Measurements from ENCODE around the gene SCML2. TPM values are rescaled to one million over a fixed set of nuclear protein-coding genes. Genes with fewer than 3 reads are reported as not detected.
"Not testable (repeated sequence)": the region's sequence is repeated elsewhere in the genome, so short reads cannot be mapped to it uniquely, and the experiment has no call there.

The SCML2 gene
- total RNA-seq, 1 donor: 1.7 TPM

DNA sequence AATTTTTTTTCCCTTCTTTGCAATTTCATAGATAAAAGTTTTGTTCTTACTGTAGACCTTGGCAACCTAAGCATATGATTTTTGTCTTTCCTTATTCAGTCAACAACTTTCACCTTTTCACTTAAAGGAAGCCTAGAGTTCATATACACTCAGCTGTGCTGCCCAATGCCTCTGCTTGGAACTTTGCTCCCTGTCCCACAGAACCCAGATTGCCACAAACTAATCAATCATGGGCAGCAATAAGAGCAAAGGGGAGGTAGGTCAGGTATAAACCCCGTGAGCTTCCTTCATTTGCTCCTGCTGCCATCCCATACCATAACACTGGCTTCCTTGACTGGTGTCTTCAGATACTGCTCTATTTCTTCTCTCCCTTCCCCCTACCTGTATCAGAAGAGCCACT lies 82.8 kb downstream of the SCML2 start:
- TF ChIP-seq, protein P1, sequence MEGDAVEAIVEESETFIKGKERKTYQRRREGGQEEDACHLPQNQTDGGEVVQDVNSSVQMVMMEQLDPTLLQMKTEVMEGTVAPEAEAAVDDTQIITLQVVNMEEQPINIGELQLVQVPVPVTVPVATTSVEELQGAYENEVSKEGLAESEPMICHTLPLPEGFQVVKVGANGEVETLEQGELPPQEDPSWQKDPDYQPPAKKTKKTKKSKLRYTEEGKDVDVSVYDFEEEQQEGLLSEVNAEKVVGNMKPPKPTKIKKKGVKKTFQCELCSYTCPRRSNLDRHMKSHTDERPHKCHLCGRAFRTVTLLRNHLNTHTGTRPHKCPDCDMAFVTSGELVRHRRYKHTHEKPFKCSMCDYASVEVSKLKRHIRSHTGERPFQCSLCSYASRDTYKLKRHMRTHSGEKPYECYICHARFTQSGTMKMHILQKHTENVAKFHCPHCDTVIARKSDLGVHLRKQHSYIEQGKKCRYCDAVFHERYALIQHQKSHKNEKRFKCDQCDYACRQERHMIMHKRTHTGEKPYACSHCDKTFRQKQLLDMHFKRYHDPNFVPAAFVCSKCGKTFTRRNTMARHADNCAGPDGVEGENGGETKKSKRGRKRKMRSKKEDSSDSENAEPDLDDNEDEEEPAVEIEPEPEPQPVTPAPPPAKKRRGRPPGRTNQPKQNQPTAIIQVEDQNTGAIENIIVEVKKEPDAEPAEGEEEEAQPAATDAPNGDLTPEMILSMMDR (IDR thresholded peaks at IDR 0.05; ENCODE audit: insufficient read depth, low read depth, low read length): no peak
- DNase-seq (ENCODE audit: low read depth): no peak
- no peak overlapping the region for H3K4me3 ChIP-seq (ENCODE audit: low read depth, low read length)

DNA sequence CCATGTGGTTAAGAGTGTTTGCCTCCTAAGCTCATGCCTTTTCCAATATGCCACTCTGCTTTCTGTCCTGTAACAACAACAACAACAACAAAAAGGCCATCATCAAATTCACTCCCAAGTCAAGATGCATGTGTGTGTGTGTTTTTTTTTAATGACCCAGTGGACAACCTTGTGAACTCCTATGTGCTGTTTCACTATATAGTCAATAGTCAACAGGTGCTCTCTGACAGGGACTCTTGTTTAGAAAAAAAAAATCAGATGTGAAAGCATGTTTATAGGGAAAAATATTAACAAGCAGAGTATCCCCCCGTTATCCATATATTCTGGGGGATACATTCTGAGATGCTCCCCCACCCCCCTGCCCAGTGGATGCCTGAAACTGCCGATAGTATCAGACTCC lies 83.2 kb downstream of the SCML2 start:
- no peak for DNase-seq (ENCODE audit: low read depth)
- no peak overlapping the region for H3K4me3 ChIP-seq (ENCODE audit: low read depth, low read length)
- TF ChIP-seq, protein P1 (IDR thresholded peaks at IDR 0.05; ENCODE audit: insufficient read depth, low read depth, low read length): no peak

DNA sequence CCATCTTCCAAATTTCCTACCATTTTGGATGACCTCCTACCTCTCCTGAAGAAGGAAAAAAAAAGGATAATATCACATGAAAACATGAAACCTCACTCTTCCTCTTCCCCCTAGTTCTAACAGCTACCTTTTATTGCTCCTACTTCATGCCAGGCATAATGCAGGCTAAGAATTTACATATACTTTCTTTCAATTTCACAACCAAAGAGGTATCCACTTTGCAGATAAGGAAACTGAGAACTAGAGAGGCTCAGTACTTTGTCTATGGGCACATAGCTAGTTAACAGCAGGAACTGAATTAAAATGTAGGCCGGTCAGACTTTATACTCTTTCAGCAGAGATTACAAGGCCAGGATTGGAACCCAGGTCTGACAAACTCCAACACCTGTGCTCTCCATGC lies 99.4 kb downstream of the SCML2 start:
- TF ChIP-seq, protein P1 (IDR thresholded peaks at IDR 0.05; ENCODE audit: insufficient read depth, low read depth, low read length): no peak
- no peak overlapping the region for H3K4me3 ChIP-seq (ENCODE audit: low read depth, low read length)
- DNase-seq (ENCODE audit: low read depth): no peak

DNA sequence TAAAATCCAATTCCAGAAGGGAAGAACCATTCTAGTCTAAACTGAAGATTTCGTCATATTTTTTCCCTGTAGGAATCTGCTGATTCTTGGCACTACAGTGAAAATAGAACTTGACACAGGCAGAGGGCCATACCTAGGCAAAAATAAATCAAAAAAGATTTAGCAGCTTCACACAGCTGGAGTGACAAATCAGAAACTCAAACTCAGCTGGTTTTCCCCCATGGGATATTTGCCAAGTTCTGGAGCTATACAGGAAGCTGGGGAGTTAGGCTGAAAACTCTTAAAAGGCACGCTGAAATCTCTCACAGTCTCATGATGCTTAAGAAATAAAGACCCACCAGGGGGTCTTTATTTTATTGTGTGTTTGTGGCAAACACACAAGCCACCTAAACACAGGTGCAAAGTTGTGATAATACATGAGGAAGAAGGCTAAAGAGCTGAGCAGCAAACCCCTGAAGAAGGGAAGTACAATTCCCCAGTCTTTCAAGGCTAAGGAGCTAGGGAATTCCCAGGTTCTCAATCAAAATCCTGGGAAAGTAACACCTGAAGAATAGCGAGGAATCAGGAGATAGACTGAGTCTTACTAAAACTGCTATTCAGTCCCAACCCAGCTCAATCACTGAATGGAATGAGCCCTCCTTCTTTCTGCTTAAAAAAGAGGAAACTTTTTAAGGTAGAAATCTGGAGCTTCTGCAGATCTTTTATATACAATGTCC lies 101.7 kb downstream of the SCML2 start:
- no peak for DNase-seq (ENCODE audit: low read depth)
- no peak overlapping the region for H3K4me3 ChIP-seq (ENCODE audit: low read depth, low read length)
- TF ChIP-seq, protein P1 (IDR thresholded peaks at IDR 0.05; ENCODE audit: insufficient read depth, low read depth, low read length): no peak

DNA sequence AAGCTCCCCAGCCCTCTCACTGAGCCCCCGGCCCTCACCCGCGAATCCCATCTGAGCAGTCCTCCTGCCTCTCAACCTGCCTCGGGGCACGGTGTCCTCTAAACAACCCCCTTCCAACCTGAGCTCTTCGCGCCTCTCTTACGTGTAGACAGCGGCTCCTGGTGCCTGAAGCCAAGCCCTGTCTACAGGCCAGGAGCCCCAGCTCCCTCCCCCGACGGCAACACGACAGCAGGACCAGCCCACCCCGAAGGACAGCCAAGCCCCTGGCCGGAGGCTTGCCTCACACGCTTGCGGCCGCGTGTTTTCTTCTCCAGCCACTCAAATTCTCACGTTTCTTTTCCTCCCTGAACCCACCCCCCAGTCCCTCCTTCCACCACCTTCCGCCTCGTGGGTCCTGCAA lies 124.8 kb downstream of the SCML2 start:
- not testable (repeated sequence) for DNase-seq (ENCODE audit: low read depth); H3K4me3 ChIP-seq (ENCODE audit: low read depth, low read length)

DNA sequence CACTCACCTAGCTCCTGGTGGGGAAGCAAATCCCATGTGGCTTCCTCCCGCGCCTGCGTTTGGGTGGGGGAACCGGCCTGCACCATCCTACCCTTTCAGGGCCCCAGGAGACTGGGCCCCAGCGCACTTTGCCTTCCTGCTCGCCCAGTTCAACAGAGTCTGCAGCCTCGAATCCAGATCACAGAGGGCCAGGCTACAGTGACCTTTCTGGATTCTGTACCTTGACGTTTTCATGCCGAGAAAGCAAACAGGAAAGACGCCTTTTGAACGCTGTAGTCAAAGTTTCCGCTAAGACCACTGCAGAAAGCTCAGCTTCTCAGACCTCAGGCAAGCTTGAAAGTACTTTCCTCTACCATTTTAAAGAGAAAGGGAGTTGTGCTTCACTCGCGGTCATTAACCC lies 126.4 kb downstream of the SCML2 start:
- no peak for DNase-seq (ENCODE audit: low read depth)
- H3K4me3 ChIP-seq (ENCODE audit: low read depth, low read length): no peak overlapping the region
- TF ChIP-seq, protein P1 (IDR thresholded peaks at IDR 0.05; ENCODE audit: insufficient read depth, low read depth, low read length): no peak

DNA sequence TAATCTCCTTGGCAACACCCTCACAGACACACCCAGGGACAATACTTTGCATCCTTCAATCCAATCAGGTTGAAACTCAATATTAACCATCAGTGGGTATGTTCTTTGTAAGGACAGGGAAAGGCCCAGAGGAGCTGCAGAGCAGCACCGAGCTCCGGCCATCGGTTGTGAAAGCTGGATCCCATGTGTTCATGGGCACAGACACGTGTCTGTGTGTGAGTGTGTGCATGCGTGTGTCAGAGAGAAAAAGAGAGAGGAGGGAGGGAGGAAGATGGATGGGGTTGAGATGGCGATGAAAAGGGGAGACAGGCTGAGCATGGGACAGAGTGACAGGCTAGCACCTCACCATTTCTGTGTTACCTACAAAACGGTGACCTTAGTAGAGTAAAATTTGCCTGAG lies 127.0 kb downstream of the SCML2 start:
- no peak for DNase-seq (ENCODE audit: low read depth)
- H3K4me3 ChIP-seq (ENCODE audit: low read depth, low read length): no peak overlapping the region
- TF ChIP-seq, protein P1 (IDR thresholded peaks at IDR 0.05; ENCODE audit: insufficient read depth, low read depth, low read length): no peak
